HepG2 (cell line): ENCODE measurements around the gene HHEX. TPM values are rescaled to one million over a fixed set of nuclear protein-coding genes. Genes with fewer than 3 reads are reported as not detected.

Experiments
- AKAP8 ChIP-seq: sonication (generic); formaldehyde crosslinking; IDR thresholded peaks from 2 replicates; pipeline ENCODE4 v1.5.1; 2020; ENCODE audit warnings: mild to moderate bottlenecking, missing genetic modification reagents
- CBX5 ChIP-seq: sonication (generic); formaldehyde crosslinking; IDR thresholded peaks from 2 replicates; pipeline ENCODE4 v1.4.0; 2020; ENCODE audit warnings: missing genetic modification reagents, borderline replicate concordance
- ELF4 ChIP-seq: sonication (generic); formaldehyde crosslinking; IDR thresholded peaks from 2 replicates; pipeline ENCODE4 v1.5.0; 2020; ENCODE audit warnings: missing genetic modification reagents, mild to moderate bottlenecking, moderate library complexity, borderline replicate concordance
- ETV6 ChIP-seq: sonication (generic); formaldehyde crosslinking; conservative IDR thresholded peaks from 2 replicates; pipeline ENCODE4 v1.4.0; 2020; ENCODE audit warnings: missing genetic modification reagents
- GABPB1 ChIP-seq: IDR thresholded peaks from 2 replicates; pipeline ENCODE4 v1.6.1; 2016; ENCODE audit warnings: mild to moderate bottlenecking, missing genetic modification reagents, moderate library complexity, missing compliant biosample characterization
- GPN1 ChIP-seq: sonication (generic); formaldehyde crosslinking; IDR thresholded peaks from 2 replicates; pipeline ENCODE4 v1.5.1; 2020; ENCODE audit warnings: missing genetic modification reagents, borderline replicate concordance
- KLF15 ChIP-seq: sonication (generic); formaldehyde crosslinking; IDR thresholded peaks from 2 replicates; pipeline ENCODE4 v1.8.1; 2023; ENCODE audit warnings: borderline replicate concordance, mild to moderate bottlenecking, inconsistent platforms, missing genetic modification reagents, mixed read lengths
- MLLT10 ChIP-seq: sonication (generic); formaldehyde crosslinking; IDR thresholded peaks from 2 replicates; pipeline ENCODE4 v1.4.0; 2020; ENCODE audit warnings: missing genetic modification reagents
- MTF2 ChIP-seq: sonication (generic); formaldehyde crosslinking; IDR thresholded peaks from 2 replicates; pipeline ENCODE4 v1.5.0; 2020; ENCODE audit warnings: missing genetic modification reagents, borderline replicate concordance
- NR2F1 ChIP-seq, 2 experiments: fragments of 450-650 bp in 1 of 2; formaldehyde crosslinking in 1 of 2; IDR thresholded peaks; 2 replicates each; pipeline versions ENCODE4 v1.5.0 to v1.6.1; 2016 to 2020; ENCODE audit warnings: mild to moderate bottlenecking in 1 of 2, missing compliant biosample characterization in 1 of 2, missing genetic modification reagents in 1 of 2, moderate library complexity in 1 of 2
- RBM39 ChIP-seq: fragments of 200-400 bp; formaldehyde crosslinking; IDR thresholded peaks from one replicate; pipeline ENCODE4 v1.6.1; 2018; ENCODE audit warnings: antibody characterized with exemption, mild to moderate bottlenecking, low read depth, low read length; ENCODE audit not compliant: poor library complexity, severe bottlenecking
- RFX3 ChIP-seq: IDR thresholded peaks from 2 replicates; pipeline ENCODE4 v1.6.1; 2016; ENCODE audit warnings: missing biosample characterization, missing genetic modification reagents
- SETDB1 ChIP-seq: sonication (generic); formaldehyde crosslinking; IDR thresholded peaks from 2 replicates; pipeline ENCODE4 v1.5.1; 2020; ENCODE audit warnings: missing genetic modification reagents, mild to moderate bottlenecking, borderline replicate concordance
- SP5 ChIP-seq: IDR thresholded peaks from 2 replicates; pipeline ENCODE4 v1.6.1; 2016; ENCODE audit warnings: low read depth, borderline replicate concordance
- ZBTB21 ChIP-seq: sonication (generic); formaldehyde crosslinking; IDR thresholded peaks from 2 replicates; pipeline ENCODE4 v1.4.0; 2020; ENCODE audit warnings: missing genetic modification reagents
- ZFP36L1 ChIP-seq: sonication (generic); formaldehyde crosslinking; IDR thresholded peaks from 2 replicates; pipeline ENCODE4 v1.8.0; 2022; ENCODE audit warnings: mild to moderate bottlenecking, missing genetic modification reagents, moderate library complexity
- ZFP82 ChIP-seq: sonication (generic); formaldehyde crosslinking; IDR thresholded peaks from 2 replicates; pipeline ENCODE4 v1.5.1; 2020; ENCODE audit warnings: mild to moderate bottlenecking, missing genetic modification reagents, borderline replicate concordance
- ZMYM4 ChIP-seq: sonication (generic); formaldehyde crosslinking; IDR thresholded peaks from 2 replicates; pipeline ENCODE4 v1.8.1; 2023; ENCODE audit warnings: mild to moderate bottlenecking, missing genetic modification reagents
- ZNF468 ChIP-seq: sonication (generic); formaldehyde crosslinking; IDR thresholded peaks from 2 replicates; pipeline ENCODE4 v1.8.0; 2022; ENCODE audit warnings: mild to moderate bottlenecking, moderate library complexity, missing genetic modification reagents
- ZNF75D ChIP-seq: sonication (generic); formaldehyde crosslinking; IDR thresholded peaks from 2 replicates; pipeline ENCODE4 v1.8.1; 2023; ENCODE audit warnings: missing genetic modification reagents, mild to moderate bottlenecking, borderline replicate concordance
- ZNF782 ChIP-seq: sonication (generic); formaldehyde crosslinking; IDR thresholded peaks from 2 replicates; pipeline ENCODE4 v1.4.0; 2020; ENCODE audit warnings: missing genetic modification reagents, mild to moderate bottlenecking, borderline replicate concordance
- ZNF790 ChIP-seq: sonication (generic); formaldehyde crosslinking; IDR thresholded peaks from 2 replicates; pipeline ENCODE4 v1.8.0; 2022; ENCODE audit warnings: missing genetic modification reagents, mild to moderate bottlenecking, borderline replicate concordance
- ZSCAN20 ChIP-seq: sonication (generic); formaldehyde crosslinking; IDR thresholded peaks from 2 replicates; pipeline ENCODE4 v1.4.0; 2020; ENCODE audit warnings: missing genetic modification reagents, mild to moderate bottlenecking, borderline replicate concordance
- polyA plus RNA-seq, 8 experiments: library from polyadenylated mRNA; depleted of rRNA in 3 of 8; stranded (reverse) in 7 of 8; unstranded in 1 of 8; fragments of >200 nt; fragmentation: Illumina TruSeq in 4 of 8; extraction: Trizol in 4 of 8; gene quantifications; 2 replicates each; pipeline versions ENCODE4 v1.2.1 to v1.2.3, GENCODE V29; 2011 to 2016; ENCODE audit warnings: low read depth in 4 of 8, missing spikeins in 1 of 8, mixed read lengths in 1 of 8; ENCODE audit not compliant: insufficient read depth in 1 of 8
- total RNA-seq, 5 experiments: library from RNA; depleted of rRNA; stranded (reverse); fragments of >200 nt; fragmentation: Illumina TruSeq; extraction: Trizol; gene quantifications; 2 replicates each; pipeline ENCODE4 v1.2.3, GENCODE V29; 2016; ENCODE audit warnings: low read depth in 1 of 5
- TF ChIP-seq, protein P1 (sequence below): sonication (generic); formaldehyde crosslinking; IDR thresholded peaks from 2 replicates; pipeline ENCODE4 v1.8.1; 2023; ENCODE audit warnings: mild to moderate bottlenecking, inconsistent platforms, moderate library complexity, missing genetic modification reagents, borderline replicate concordance
- TF ChIP-seq, protein P2 (sequence below): IDR thresholded peaks from 2 replicates; pipeline ENCODE4 v1.6.1; 2016; ENCODE audit warnings: low read depth, borderline replicate concordance
- TF ChIP-seq, protein P3 (sequence below): sonication (generic); formaldehyde crosslinking; IDR thresholded peaks from 2 replicates; pipeline ENCODE4 v1.5.0; 2020; ENCODE audit warnings: mild to moderate bottlenecking, missing genetic modification reagents, moderate library complexity

Gene HHEX
- total and polyA plus RNA-seq, 2 of the 13 experiments (the other 11 are each of a cell fraction or from before 2014, with no cell fraction given), result 44.5 to 48.7 TPM

DNA sequence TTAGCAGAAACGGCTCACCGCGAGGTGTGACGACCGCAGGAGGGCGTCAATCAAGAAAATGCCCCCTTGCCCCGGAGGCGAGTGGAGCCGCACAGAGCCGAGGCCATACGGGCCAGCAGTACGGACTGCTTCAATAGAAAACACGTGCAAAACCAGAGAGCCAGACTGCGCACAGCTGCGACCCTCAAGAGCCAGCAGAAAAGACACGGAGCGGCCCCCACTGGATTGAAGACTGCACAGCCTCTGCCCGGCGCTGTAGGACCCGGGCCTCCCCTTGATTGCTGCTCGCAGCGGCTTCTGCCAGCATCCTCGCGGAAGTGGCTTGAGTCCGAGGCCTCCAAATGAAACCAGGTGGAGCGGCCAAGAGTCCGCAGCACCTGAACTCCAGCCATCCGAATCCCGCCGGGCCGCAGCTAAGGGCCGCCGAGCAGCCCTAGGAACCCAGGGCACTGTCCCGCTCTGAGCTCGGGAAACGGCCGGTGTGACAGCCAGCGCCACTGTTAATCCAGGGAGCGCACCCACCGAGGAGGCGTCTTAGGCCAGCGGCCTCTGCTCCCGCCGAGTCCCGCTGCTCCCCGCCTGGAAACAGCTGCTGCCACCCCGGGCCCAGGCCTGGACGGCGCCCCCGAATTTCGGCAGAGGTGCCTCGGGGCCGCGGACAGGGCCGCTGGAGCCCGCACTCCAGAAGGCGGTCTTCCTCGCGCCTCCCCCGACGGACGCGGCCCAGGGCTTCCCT, 660 bp upstream of the HHEX start (continued):
- TF ChIP-seq, protein P1, sequence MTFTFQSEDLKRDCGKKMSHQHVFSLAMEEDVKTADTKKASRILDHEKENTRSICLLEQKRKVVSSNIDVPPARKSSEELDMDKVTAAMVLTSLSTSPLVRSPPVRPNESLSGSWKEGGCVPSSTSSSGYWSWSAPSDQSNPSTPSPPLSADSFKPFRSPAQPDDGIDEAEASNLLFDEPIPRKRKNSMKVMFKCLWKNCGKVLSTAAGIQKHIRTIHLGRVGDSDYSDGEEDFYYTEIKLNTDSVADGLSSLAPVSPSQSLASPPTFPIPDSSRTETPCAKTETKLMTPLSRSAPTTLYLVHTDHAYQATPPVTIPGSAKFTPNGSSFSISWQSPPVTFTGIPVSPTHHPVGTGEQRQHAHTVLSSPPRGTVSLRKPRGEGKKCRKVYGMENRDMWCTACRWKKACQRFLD (CRISPR knock-in tag), result peak; percentile 51; the same call in 1 of the 2 replicates
- TF ChIP-seq ZNF782 (CRISPR knock-in tag), result 0 out of 2 replicates have a peak, but pooled peaks have one; percentile 56
- TF ChIP-seq SETDB1 (CRISPR knock-in tag), result no peak
- TF ChIP-seq ETV6 (CRISPR knock-in tag), result no peak
- peak; percentile 50; the same call in 1 of the 2 replicates for TF ChIP-seq ZNF790 (CRISPR knock-in tag)
- no peak for TF ChIP-seq ELF4 (CRISPR knock-in tag)
- TF ChIP-seq GPN1 (CRISPR knock-in tag), result no peak
- 0 out of 2 replicates have a peak, but pooled peaks have one; percentile 60 for TF ChIP-seq ZFP82
- TF ChIP-seq, protein P2, sequence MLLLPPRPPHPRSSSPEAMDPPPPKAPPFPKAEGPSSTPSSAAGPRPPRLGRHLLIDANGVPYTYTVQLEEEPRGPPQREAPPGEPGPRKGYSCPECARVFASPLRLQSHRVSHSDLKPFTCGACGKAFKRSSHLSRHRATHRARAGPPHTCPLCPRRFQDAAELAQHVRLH (CRISPR knock-in tag), result no peak
- no peak for TF ChIP-seq SP5
- 0 out of 2 replicates have a peak, but pooled peaks have one; percentile 59 for TF ChIP-seq KLF15
- TF ChIP-seq, protein P3, sequence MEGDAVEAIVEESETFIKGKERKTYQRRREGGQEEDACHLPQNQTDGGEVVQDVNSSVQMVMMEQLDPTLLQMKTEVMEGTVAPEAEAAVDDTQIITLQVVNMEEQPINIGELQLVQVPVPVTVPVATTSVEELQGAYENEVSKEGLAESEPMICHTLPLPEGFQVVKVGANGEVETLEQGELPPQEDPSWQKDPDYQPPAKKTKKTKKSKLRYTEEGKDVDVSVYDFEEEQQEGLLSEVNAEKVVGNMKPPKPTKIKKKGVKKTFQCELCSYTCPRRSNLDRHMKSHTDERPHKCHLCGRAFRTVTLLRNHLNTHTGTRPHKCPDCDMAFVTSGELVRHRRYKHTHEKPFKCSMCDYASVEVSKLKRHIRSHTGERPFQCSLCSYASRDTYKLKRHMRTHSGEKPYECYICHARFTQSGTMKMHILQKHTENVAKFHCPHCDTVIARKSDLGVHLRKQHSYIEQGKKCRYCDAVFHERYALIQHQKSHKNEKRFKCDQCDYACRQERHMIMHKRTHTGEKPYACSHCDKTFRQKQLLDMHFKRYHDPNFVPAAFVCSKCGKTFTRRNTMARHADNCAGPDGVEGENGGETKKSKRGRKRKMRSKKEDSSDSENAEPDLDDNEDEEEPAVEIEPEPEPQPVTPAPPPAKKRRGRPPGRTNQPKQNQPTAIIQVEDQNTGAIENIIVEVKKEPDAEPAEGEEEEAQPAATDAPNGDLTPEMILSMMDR (CRISPR knock-in tag), result peak; percentile 69
- TF ChIP-seq MTF2 (CRISPR knock-in tag), result peak; percentile 82; the same call in 1 of the 2 replicates
- no peak for TF ChIP-seq ZBTB21 (CRISPR knock-in tag)
- 0 out of 2 replicates have a peak, but pooled peaks have one; percentile 37 for TF ChIP-seq ZFP36L1
- TF ChIP-seq ZNF75D (CRISPR knock-in tag), result no peak
- peak; percentile 16 for TF ChIP-seq RBM39
- no peak for TF ChIP-seq ZSCAN20
- peak; percentile 26; the same call in 1 of the 2 replicates for TF ChIP-seq ZMYM4
- no peak for TF ChIP-seq AKAP8 (CRISPR knock-in tag)
- TF ChIP-seq RFX3 (CRISPR knock-in tag), result no peak
- TF ChIP-seq NR2F1 (CRISPR knock-in tag; IDR thresholded peaks at IDR 0.05), result no peak
- no peak for TF ChIP-seq ZNF468 (CRISPR knock-in tag)
- no peak for TF ChIP-seq CBX5
- no peak for TF ChIP-seq MLLT10
- TF ChIP-seq GABPB1 (CRISPR knock-in tag), result peak; percentile 64; the same call in 1 of the 2 replicates
